ENCODE measurements around the gene MRPL42.

MRPL42 gene

GRCh38 chr12:93500667-93501066, 33.4 kb downstream of the MRPL42 start:
- DNase-seq, result no peak

GRCh38 chr12:93502802-93503623, 35.7 kb downstream of the MRPL42 start:
- DNase-seq, result peak; percentile 69

- DNase-seq, result no peak
Observed at GRCh38 chr12:93507165-93507564, 39.9 kb downstream of the MRPL42 start.

- DNase-seq, result no peak
Observed at GRCh38 chr12:93509506-93509905, 42.2 kb downstream of the MRPL42 start.

GRCh38 chr12:93514853-93515252, 47.5 kb downstream of the MRPL42 start:
- no peak for DNase-seq

GRCh38 chr12:93518725-93519124, 51.4 kb downstream of the MRPL42 start:
- no peak for DNase-seq

GRCh38 chr12:93519859-93520258, 52.5 kb downstream of the MRPL42 start:
- no peak for DNase-seq

- DNase-seq, result no peak
Observed at GRCh38 chr12:93520454-93520853, 53.1 kb downstream of the MRPL42 start.

- no peak for DNase-seq
Observed at GRCh38 chr12:93521225-93522080, 54.1 kb downstream of the MRPL42 start.

- no peak for DNase-seq
Observed at GRCh38 chr12:93524386-93525133, 57.2 kb downstream of the MRPL42 start.

GRCh38 chr12:93526786-93527428, 59.6 kb downstream of the MRPL42 start:
- DNase-seq, result no peak

- no peak for DNase-seq
Observed at GRCh38 chr12:93530358-93530757, 63.0 kb downstream of the MRPL42 start.

GRCh38 chr12:93533310-93533709, 66.0 kb downstream of the MRPL42 start:
- no peak for DNase-seq

- DNase-seq, result no peak
Observed at GRCh38 chr12:93536111-93536765, 68.9 kb downstream of the MRPL42 start.

- no peak for DNase-seq
Observed at GRCh38 chr12:93536766-93537488, 69.6 kb downstream of the MRPL42 start.

GRCh38 chr12:93537769-93538168, 70.5 kb downstream of the MRPL42 start:
- DNase-seq, result no peak

- DNase-seq, result no peak
Observed at GRCh38 chr12:93539821-93540220, 72.5 kb downstream of the MRPL42 start.

- no peak for DNase-seq
Observed at GRCh38 chr12:93540466-93540865, 73.2 kb downstream of the MRPL42 start.

- DNase-seq, result no peak
Observed at GRCh38 chr12:93541578-93542225, 74.4 kb downstream of the MRPL42 start.

GRCh38 chr12:93547778-93548177, 80.5 kb downstream of the MRPL42 start:
- DNase-seq, result no peak

GRCh38 chr12:93549174-93549573, 81.9 kb downstream of the MRPL42 start:
- DNase-seq, result no peak

Data from activated CD4-positive, alpha-beta T cell treated with anti-CD3 and anti-CD28 coated beads, Interleukin-2, amount 50 U/mL, for 1 hour (primary cell).